Endothelial cell of umbilical vein (primary cell): ENCODE data around the gene FHOD3. TPM values are rescaled to one million over a fixed set of nuclear protein-coding genes. Genes with fewer than 3 reads are reported as not detected.

Source experiments
- BruUV-seq: library from RNA; stranded (reverse); fragments of 400-500 nt; replicated peaks from 2 replicates; lab custom pipeline; 2021; lab: Mats Ljungman, UMichigan
- CTCF ChIA-PET: fragments of 300-600, 350-600 bp; sonication (Branson Sonifier 250); formaldehyde crosslinking; loops from one replicate; lab custom pipeline; 2021; ENCODE audit warnings: antibody characterized with exemption, inconsistent platforms; lab: Charles Lee
- POLR2A ChIA-PET: fragments of 300-600, 350-600 bp; sonication (Branson Sonifier 250); formaldehyde crosslinking; loops from one replicate; lab custom pipeline; 2021; ENCODE audit warnings: antibody characterized with exemption, inconsistent platforms; lab: Charles Lee
- DNase-seq: peaks from one replicate; pipeline ENCODE4 v3.0.0-alpha.2; 2011; ENCODE audit warnings: low read depth, low spot score
- FAIRE-seq: peaks from 2 replicates; lab custom pipeline; 2011; peaks lifted over from hg19 to GRCh38; lab: Jason Lieb, UNC
- H2AFZ ChIP-seq: 2 replicates; pipeline ENCODE4 v1.6.0; 2012; ENCODE audit warnings: low read depth, low read length, control low read depth, inconsistent platforms
- H3K27ac ChIP-seq: 2 replicates; pipeline ENCODE4 v1.5.1; 2011; ENCODE audit warnings: low read depth, mild to moderate bottlenecking, control low read depth, low read length, moderate library complexity; ENCODE audit not compliant: insufficient read depth
- H3K27me3 ChIP-seq, 2 experiments: 2 replicates each; pipeline versions ENCODE4 v1.6.0 to v1.6.1; 2011; ENCODE audit warnings: low read length in 2 of 2, mixed read lengths in 1 of 2; ENCODE audit not compliant: control insufficient read depth in 2 of 2, insufficient read depth in 2 of 2
- H3K36me3 ChIP-seq, 2 experiments: 2 replicates in 1 of 2; 3 replicates in 1 of 2; pipeline ENCODE4 v1.5.1; 2011; ENCODE audit warnings: low read length in 2 of 2, mild to moderate bottlenecking in 1 of 2, moderate library complexity in 1 of 2; ENCODE audit not compliant: control insufficient read depth in 2 of 2, insufficient read depth in 2 of 2; ENCODE audit errors: extremely low read depth in 1 of 2
- H3K4me1 ChIP-seq: 3 replicates; pipeline ENCODE4 v1.5.1; 2011; ENCODE audit warnings: mild to moderate bottlenecking, low read length; ENCODE audit not compliant: control insufficient read depth, insufficient read depth; ENCODE audit errors: extremely low read depth
- H3K4me2 ChIP-seq: 2 replicates; pipeline ENCODE4 v1.6.1; 2011; ENCODE audit warnings: low read length, control low read depth, mixed read lengths; ENCODE audit not compliant: insufficient read depth
- H3K4me3 ChIP-seq, 3 experiments: fragments of 200-600 bp in 1 of 3; sonication (generic), shearing (Covaris generic) in 1 of 3; replicated peaks in 1 of 3; 2 replicates each; pipeline ENCODE4 v1.5.1; 2011 to 2016; ENCODE audit warnings: control low read depth in 3 of 3, low read length in 3 of 3, mild to moderate bottlenecking in 2 of 3, inconsistent platforms in 1 of 3, low read depth in 1 of 3, moderate library complexity in 1 of 3; ENCODE audit not compliant: insufficient read depth in 1 of 3
- H3K79me2 ChIP-seq: 2 replicates; pipeline ENCODE4 v1.6.0; 2012; ENCODE audit warnings: low read length, inconsistent platforms; ENCODE audit not compliant: control insufficient read depth, insufficient read depth
- H3K9ac ChIP-seq: replicated peaks from 2 replicates; pipeline ENCODE3; 2011; ENCODE audit warnings: low read length, control low read depth; ENCODE audit not compliant: insufficient read depth; ENCODE audit errors: extremely low read depth
- H3K9me1 ChIP-seq: replicated peaks from 3 replicates; pipeline ENCODE4 v1.6.0; 2011; ENCODE audit warnings: mild to moderate bottlenecking, low read length; ENCODE audit not compliant: control insufficient read depth, insufficient read depth; ENCODE audit errors: extremely low read depth
- H3K9me3 ChIP-seq: replicated peaks from 2 replicates; pipeline ENCODE4 v1.5.1; 2012; ENCODE audit warnings: low read length, inconsistent platforms; ENCODE audit not compliant: control insufficient read depth, insufficient read depth
- H4K20me1 ChIP-seq: replicated peaks from 2 replicates; pipeline ENCODE3; 2011; ENCODE audit warnings: mild to moderate bottlenecking, low read length; ENCODE audit not compliant: control insufficient read depth, insufficient read depth; ENCODE audit errors: extremely low read depth
- CTCF ChIP-seq, 2 donors: IDR thresholded peaks; 1 replicate in 1 of 2; 2 replicates in 1 of 2; pipeline ENCODE4 v1.5.1; 2011; ENCODE audit warnings: low read length in 2 of 2, mild to moderate bottlenecking in 2 of 2, moderate library complexity in 2 of 2, control low read depth in 1 of 2, inconsistent platforms in 1 of 2, low read depth in 1 of 2; ENCODE audit not compliant: insufficient read depth in 1 of 2; ENCODE audit errors: extremely low read depth in 1 of 2
- EZH2 ChIP-seq: IDR thresholded peaks from 2 replicates; pipeline ENCODE4 v1.6.1; 2012; ENCODE audit warnings: borderline replicate concordance, low read depth, mild to moderate bottlenecking, moderate library complexity, low read length, inconsistent platforms; ENCODE audit not compliant: severe bottlenecking
- FOS ChIP-seq: IDR thresholded peaks from 2 replicates; pipeline ENCODE4 v1.6.1; 2011; ENCODE audit warnings: mild to moderate bottlenecking, low read length, moderate library complexity, borderline replicate concordance; ENCODE audit not compliant: insufficient read depth
- GATA2 ChIP-seq: IDR thresholded peaks from 2 replicates; pipeline ENCODE4 v1.7.0; 2011; ENCODE audit warnings: low read depth, mild to moderate bottlenecking, moderate library complexity, mixed read lengths, low read length; ENCODE audit not compliant: insufficient read length, insufficient read depth
- JUN ChIP-seq: IDR thresholded peaks from 2 replicates; pipeline ENCODE4 v1.6.1; 2011; ENCODE audit warnings: borderline replicate concordance, low read depth; ENCODE audit not compliant: insufficient read length, insufficient read depth
- MAX ChIP-seq: IDR thresholded peaks from 2 replicates; pipeline ENCODE4 v1.6.1; 2011; ENCODE audit not compliant: insufficient read depth, insufficient read length
- MYC ChIP-seq: IDR thresholded peaks from one replicate; pipeline ENCODE4 v1.6.1; 2011; ENCODE audit warnings: mild to moderate bottlenecking, low read depth, low read length
- POLR2A ChIP-seq: IDR thresholded peaks from 2 replicates; pipeline ENCODE4 v1.6.1; 2012; ENCODE audit warnings: low read depth, mild to moderate bottlenecking, control low read depth, low read length
- POLR2AphosphoS5 ChIP-seq: IDR thresholded peaks from 2 replicates; pipeline ENCODE4 v1.6.1; 2012; ENCODE audit warnings: low read depth, mild to moderate bottlenecking, control low read depth, low read length, moderate library complexity; ENCODE audit not compliant: insufficient read depth
- dilution Hi-C: fragments of 300-500 bp; cut with MboI; formaldehyde crosslinking; loops from one replicate; pipeline ENCODE4 v1.15.0; 2019; ENCODE audit warnings: low sequenced_read_pairs; ENCODE audit not compliant: extremely low pct_ligation_motif_present
- intact Hi-C: fragments of 100-400 bp; cut with micrococcal nuclease; formaldehyde crosslinking; loops from one replicate; pipeline ENCODE4 v1.10.0; 2022
- polyA plus RNA-seq, 4 experiments: library from polyadenylated mRNA; depleted of rRNA in 3 of 4; stranded (reverse) in 3 of 4; unstranded in 1 of 4; fragments of >200 nt; gene quantifications; 2 replicates each; pipeline versions ENCODE4 v1.2.1 to v1.2.3, GENCODE V29; 2011 to 2012; ENCODE audit warnings: missing spikeins in 1 of 4
- total RNA-seq: library from RNA; stranded (reverse); gene quantifications from 2 replicates; pipeline ENCODE4 v1.2.3, GENCODE V29; 2021

The FHOD3 gene
- total and polyA plus RNA-seq, 2 donors (not counting 3 experiments of a cell fraction or from before 2014, with no cell fraction given): 0.06 to 1.5 TPM

DNA sequence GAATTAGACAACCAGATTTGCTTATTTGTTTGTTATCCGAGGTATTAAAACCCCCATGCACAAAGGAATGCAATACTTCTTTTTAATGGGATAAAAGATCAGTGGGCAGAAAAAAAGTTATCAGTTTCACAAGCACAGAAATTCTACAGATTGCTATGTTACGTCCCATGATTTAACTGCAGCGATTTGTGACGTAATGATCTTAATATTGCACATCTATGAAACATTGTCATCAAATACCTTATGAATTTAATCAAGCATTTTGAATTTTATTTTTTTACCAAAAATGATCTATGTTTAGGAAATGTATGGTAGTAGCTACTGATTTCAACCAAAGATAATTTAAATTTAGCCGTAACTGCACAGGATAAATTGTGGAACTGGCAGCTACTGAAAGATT is 138.9 kb downstream of the FHOD3 start:
- POLR2A ChIA-PET: no interaction called here
- CTCF ChIA-PET: interaction anchor here (1.3 to 1.4 kb wide), 2 partner anchors 24 to 25 kb away, joined by 4 to 5 read pairs; no protein-coding TSS in a partner anchor
- Histone ChIP-seq H3K36me3 (no peaks in the 10 kb centered on the region), H3K4me2 (no peak overlapping the region), H3K27ac (no peak overlapping the region), H3K9ac (no peak overlapping the region), H3K27me3 (no peaks in the 10 kb centered on the region), H3K4me3 (no peak overlapping the region), H4K20me1 (no peaks in the 10 kb centered on the region), H3K79me2 (no peaks in the 10 kb centered on the region), H3K9me3 (no peaks in the 10 kb centered on the region), H3K4me1 (no peaks in the 10 kb centered on the region), H3K9me1 (no peaks in the 10 kb centered on the region), H2AFZ (no peak overlapping the region)
- TF ChIP-seq POLR2AphosphoS5 (no peak), CTCF (IDR thresholded peaks at IDR 0.05; ENCODE audit: extremely low read depth in 1 of 2, insufficient read depth in 1 of 2, low read depth in 1 of 2, low read length in 2 of 2) (no peak), GATA2 (no peak), JUN (no peak), POLR2A (no peak), EZH2 (no peak), FOS (no peak), MYC (no peak), MAX (no peak)
- intact Hi-C loops: no loop called here
- dilution Hi-C loops: no loop called here
- BruUV-seq: no TSS peak
- DNase-seq (no peak), FAIRE-seq (no peak)
